SJCRH30 (cell line): ENCODE measurements around the gene PDE8B. TPM values are rescaled to one million over a fixed set of nuclear protein-coding genes. Genes with fewer than 3 reads are reported as not detected.
"Not testable (repeated sequence)": the region's sequence is repeated elsewhere in the genome, so short reads cannot be mapped to it uniquely, and the experiment has no call there.

ENCODE experiments used
- DNase-seq, 2 experiments: peaks; one replicate each; pipeline ENCODE4 v3.0.0-alpha.2; 2015 to 2020
- H3K27ac ChIP-seq: fragments of 250-450 bp; sonication (Bioruptor Pico); 2 replicates; pipeline ENCODE4 v1.5.1; 2020; ENCODE audit warnings: mild to moderate bottlenecking, moderate library complexity
- H3K27me3 ChIP-seq: fragments of 250-450 bp; sonication (Bioruptor Pico); 2 replicates; pipeline ENCODE4 v1.5.1; 2020; ENCODE audit warnings: mild to moderate bottlenecking, moderate library complexity
- H3K36me3 ChIP-seq: fragments of 250-450 bp; sonication (Bioruptor Pico); 2 replicates; pipeline ENCODE4 v1.5.1; 2020; ENCODE audit warnings: mild to moderate bottlenecking, moderate library complexity
- H3K4me1 ChIP-seq: fragments of 250-450 bp; sonication (Bioruptor Pico); 2 replicates; pipeline ENCODE4 v1.5.1; 2020; ENCODE audit warnings: mild to moderate bottlenecking, moderate library complexity
- H3K4me3 ChIP-seq: fragments of 250-450 bp; sonication (Bioruptor Pico); 2 replicates; pipeline ENCODE4 v1.5.1; 2020; ENCODE audit warnings: mild to moderate bottlenecking, moderate library complexity
- H3K9me3 ChIP-seq: fragments of 250-450 bp; sonication (Bioruptor Pico); replicated peaks from 2 replicates; pipeline ENCODE4 v1.5.1; 2020; ENCODE audit warnings: mild to moderate bottlenecking, moderate library complexity
- total RNA-seq: library from RNA; depleted of rRNA; stranded (reverse); fragments of >200 nt; shearing (Covaris generic); gene quantifications from 2 replicates; pipeline ENCODE4 v1.2.3, GENCODE V29; 2014; rRNA removed

PDE8B gene
- total RNA-seq, 1 experiment from 2014 or later, result 0.22 TPM

GRCh38 chr5:77437194-77437593 lies 226.7 kb downstream of the PDE8B start:
- Histone ChIP-seq H3K4me3 (no peak overlapping the region), H3K36me3 (peaks cover 21% of the 10 kb centered on the region), H3K9me3 (no peaks in the 10 kb centered on the region), H3K27ac (no peak overlapping the region), H3K27me3 (no peaks in the 10 kb centered on the region), H3K4me1 (no peaks in the 10 kb centered on the region)
- no peak for DNase-seq

DNA sequence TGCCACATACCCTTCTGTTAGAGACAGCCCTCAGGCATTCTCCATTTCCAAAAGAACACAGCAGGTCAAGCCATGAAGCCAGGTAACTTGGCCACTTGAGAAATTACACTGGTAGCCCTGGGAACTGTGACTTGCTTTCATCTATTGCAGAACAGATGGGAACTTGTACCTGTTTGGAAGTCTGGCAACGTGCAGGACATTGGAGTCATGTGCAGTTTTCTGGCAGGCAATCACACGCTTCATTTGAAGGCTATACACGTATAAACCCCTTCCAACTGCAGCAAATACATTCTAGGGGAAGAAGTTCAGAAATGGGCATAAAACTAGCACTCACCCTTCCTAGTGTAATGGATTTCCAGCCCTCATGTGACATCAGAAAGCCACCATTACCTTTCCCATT lies 227.6 kb downstream of the PDE8B start:
- no peak overlapping the region for H3K27ac ChIP-seq
- H3K4me1 ChIP-seq, result no peaks in the 10 kb centered on the region
- no peak overlapping the region for H3K4me3 ChIP-seq
- no peak for DNase-seq
- H3K36me3 ChIP-seq, result peaks cover 14% of the 10 kb centered on the region
- no peaks in the 10 kb centered on the region for H3K27me3 ChIP-seq
- H3K9me3 ChIP-seq, result no peaks in the 10 kb centered on the region

DNA sequence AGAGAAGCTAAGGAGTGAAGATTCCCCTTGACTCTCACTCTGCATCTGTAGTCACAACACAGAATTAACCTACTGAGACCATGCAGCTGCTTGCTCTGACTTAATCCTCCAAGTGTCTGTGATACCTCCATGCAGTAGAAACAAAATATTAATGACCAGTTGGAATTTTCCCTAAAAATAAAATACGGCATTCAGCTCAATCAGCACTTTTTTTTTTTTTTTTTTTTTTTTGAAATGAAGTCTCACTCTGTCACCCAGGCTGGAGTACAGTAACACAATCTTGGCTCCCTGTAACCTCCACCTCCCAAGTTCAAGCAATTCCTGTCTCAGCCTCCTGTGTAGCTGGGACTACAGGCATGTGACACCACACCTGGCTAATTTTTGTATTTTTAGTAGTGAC lies 233.2 kb downstream of the PDE8B start:
- H3K27me3 ChIP-seq, result no peaks in the 10 kb centered on the region
- H3K9me3 ChIP-seq, result no peaks in the 10 kb centered on the region
- H3K4me3 ChIP-seq, result no peak overlapping the region
- no peak for DNase-seq
- no peak overlapping the region for H3K27ac ChIP-seq
- peaks cover 30% of the 10 kb centered on the region for H3K36me3 ChIP-seq
- H3K4me1 ChIP-seq, result no peaks in the 10 kb centered on the region

DNA sequence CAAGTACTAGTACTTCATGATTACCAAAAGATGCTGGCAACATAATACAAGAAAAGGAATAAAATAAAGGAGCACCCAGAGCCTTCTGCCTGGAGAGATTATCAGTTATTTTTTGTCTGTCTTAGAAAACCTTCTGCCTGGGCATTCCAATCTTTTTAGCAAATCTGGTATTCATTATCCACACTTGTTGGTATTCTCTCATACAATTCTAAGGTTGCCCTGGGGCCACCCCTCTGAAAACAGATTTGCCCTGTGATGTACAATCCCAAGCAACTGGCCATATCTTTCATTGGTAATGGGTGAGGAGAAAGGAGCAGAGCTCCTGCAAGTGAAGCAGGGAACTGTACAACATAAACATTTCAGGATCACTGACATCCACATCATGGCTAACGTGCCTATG lies 233.9 kb downstream of the PDE8B start:
- no peaks in the 10 kb centered on the region for H3K4me1 ChIP-seq
- no peaks in the 10 kb centered on the region for H3K9me3 ChIP-seq
- no peak overlapping the region for H3K27ac ChIP-seq
- DNase-seq, result no peak
- H3K27me3 ChIP-seq, result no peaks in the 10 kb centered on the region
- peaks cover 30% of the 10 kb centered on the region for H3K36me3 ChIP-seq
- no peak overlapping the region for H3K4me3 ChIP-seq

DNA sequence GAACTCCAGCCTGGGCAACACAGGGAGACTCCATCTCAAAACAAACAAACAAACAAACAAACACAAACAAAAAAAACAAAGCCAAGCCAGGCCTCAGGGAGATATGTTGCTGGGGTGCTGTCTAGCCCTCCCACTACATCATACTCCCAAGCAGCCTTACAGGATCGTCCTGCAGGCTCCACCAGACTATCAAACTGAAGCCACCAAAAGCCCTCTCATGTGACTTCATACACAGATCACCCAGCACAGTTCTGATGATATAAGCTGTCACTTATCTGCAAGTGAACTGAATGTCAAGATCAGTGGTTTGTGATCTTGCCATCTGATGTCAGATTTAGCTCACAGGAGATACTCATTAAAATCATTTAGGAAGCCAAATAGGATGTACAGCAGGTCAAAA lies 238.4 kb downstream of the PDE8B start:
- Histone ChIP-seq H3K4me1 (no peaks in the 10 kb centered on the region), H3K36me3 (peaks cover 21% of the 10 kb centered on the region; the same call in 1 of the 2 replicates), H3K27ac (no peak overlapping the region), H3K4me3 (no peak overlapping the region), H3K9me3 (no peaks in the 10 kb centered on the region), H3K27me3 (no peaks in the 10 kb centered on the region)
- no peak for DNase-seq

DNA sequence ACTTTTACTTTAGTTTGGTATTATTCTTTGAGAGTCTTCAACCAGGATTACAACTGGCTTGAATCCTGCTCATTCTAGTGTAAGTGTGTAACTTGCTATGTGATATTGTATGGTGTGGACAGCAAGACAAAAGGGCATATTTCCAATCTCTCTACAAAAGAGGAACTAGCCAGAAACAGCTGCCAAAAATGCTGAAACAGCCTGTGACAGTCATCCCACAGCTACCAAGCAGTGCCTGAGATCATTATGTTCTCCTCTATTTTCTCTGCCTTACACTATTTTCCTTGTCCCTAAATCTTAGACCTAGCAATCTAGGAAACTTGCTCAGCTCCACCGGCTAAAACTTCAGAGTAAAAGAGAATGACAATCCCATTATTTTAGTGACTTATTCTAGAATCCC lies 238.8 kb downstream of the PDE8B start:
- no peak overlapping the region for H3K27ac ChIP-seq
- no peaks in the 10 kb centered on the region for H3K4me1 ChIP-seq
- no peak for DNase-seq
- no peak overlapping the region for H3K4me3 ChIP-seq
- no peaks in the 10 kb centered on the region for H3K9me3 ChIP-seq
- peaks cover 19% of the 10 kb centered on the region; the same call in 1 of the 2 replicates for H3K36me3 ChIP-seq
- no peaks in the 10 kb centered on the region for H3K27me3 ChIP-seq

DNA sequence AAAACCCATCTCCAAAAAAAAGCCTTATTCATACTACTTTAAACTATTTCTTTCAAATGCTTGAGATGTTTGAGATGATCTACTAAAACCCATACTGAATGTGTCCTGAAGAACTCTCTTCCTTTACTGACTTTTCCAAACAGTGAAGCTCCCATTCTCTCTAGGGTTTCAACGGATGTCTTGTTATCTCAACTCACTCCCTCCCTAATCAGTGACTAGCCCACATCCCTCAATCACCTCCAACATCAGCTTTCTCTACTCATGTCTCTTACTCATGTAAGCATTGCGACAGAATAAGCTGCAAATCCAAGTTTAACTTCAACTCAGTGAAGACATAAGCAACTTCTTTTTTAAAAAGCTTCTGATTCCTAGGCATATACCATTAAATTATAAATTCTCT lies 239.5 kb downstream of the PDE8B start:
- Histone ChIP-seq H3K9me3 (no peaks in the 10 kb centered on the region), H3K4me1 (no peaks in the 10 kb centered on the region), H3K36me3 (peaks cover 15% of the 10 kb centered on the region; the same call in 1 of the 2 replicates), H3K27ac (no peak overlapping the region), H3K4me3 (no peak overlapping the region), H3K27me3 (no peaks in the 10 kb centered on the region)
- DNase-seq, result no peak

- Histone ChIP-seq H3K4me3 (no peak overlapping the region), H3K4me1 (no peaks in the 10 kb centered on the region), H3K36me3 (peaks cover 13% of the 10 kb centered on the region), H3K9me3 (no peaks in the 10 kb centered on the region), H3K27ac (no peak overlapping the region), H3K27me3 (no peaks in the 10 kb centered on the region)
- no peak for DNase-seq
These were observed 241.9 kb downstream of the PDE8B start for GRCh38 chr5:77452351-77452750.

- H3K9me3 ChIP-seq, result no peaks in the 10 kb centered on the region
- peaks cover 4% of the 10 kb centered on the region; the same call in 1 of the 2 replicates for H3K36me3 ChIP-seq
- H3K27me3 ChIP-seq, result no peaks in the 10 kb centered on the region
- H3K4me1 ChIP-seq, result no peaks in the 10 kb centered on the region
- no peak overlapping the region for H3K4me3 ChIP-seq
- no peak overlapping the region for H3K27ac ChIP-seq
- DNase-seq, result no peak
These were observed 243.6 kb downstream of the PDE8B start for GRCh38 chr5:77454123-77454522.

GRCh38 chr5:77461287-77461686 lies 250.8 kb downstream of the PDE8B start:
- no peak overlapping the region for H3K27ac ChIP-seq
- no peaks in the 10 kb centered on the region; the same call in 1 of the 2 replicates for H3K4me1 ChIP-seq
- no peak for DNase-seq
- H3K9me3 ChIP-seq, result no peaks in the 10 kb centered on the region
- peaks cover under 1% of the 10 kb centered on the region for H3K36me3 ChIP-seq
- no peak overlapping the region for H3K4me3 ChIP-seq
- H3K27me3 ChIP-seq, result no peaks in the 10 kb centered on the region

GRCh38 chr5:77463905-77464304 lies 253.4 kb downstream of the PDE8B start:
- Histone ChIP-seq H3K27ac (no peak overlapping the region), H3K4me1 (no peaks in the 10 kb centered on the region; the same call in 1 of the 2 replicates), H3K36me3 (peaks cover 2% of the 10 kb centered on the region; the same call in 1 of the 2 replicates), H3K9me3 (no peaks in the 10 kb centered on the region), H3K27me3 (no peaks in the 10 kb centered on the region), H3K4me3 (no peak overlapping the region)
- no peak for DNase-seq

- not testable (repeated sequence) for DNase-seq, H3K4me3 ChIP-seq, H3K36me3 ChIP-seq, H3K9me3 ChIP-seq, H3K27ac ChIP-seq, H3K27me3 ChIP-seq, H3K4me1 ChIP-seq
These were observed 258.4 kb downstream of the PDE8B start for GRCh38 chr5:77468875-77469274.

DNA sequence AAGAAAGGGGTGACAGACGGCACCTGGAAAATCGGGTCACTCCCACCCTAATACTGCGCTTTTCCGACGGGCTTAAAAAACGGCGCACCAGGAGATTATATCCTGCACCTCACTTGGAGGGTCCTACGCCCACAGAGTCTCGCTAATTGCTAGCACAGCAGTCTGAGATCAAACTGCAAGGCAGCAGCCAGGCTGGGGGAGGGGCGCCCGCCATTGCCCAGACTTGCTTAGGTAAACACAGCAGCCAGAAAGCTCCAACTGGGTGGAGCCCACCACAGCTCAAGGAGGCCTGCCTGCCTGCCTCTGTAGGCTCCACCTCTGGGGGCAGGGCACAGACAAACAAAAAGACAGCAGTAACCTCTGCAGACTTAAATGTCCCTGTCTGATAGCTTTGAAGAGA lies 264.6 kb downstream of the PDE8B start:
- not testable (repeated sequence) for H3K27ac ChIP-seq, H3K4me1 ChIP-seq, H3K36me3 ChIP-seq, H3K27me3 ChIP-seq, H3K4me3 ChIP-seq, H3K9me3 ChIP-seq, DNase-seq

Other genes starting within 250 kb of the PDE8B start
- 22.9 and 25.4 TPM in 2 replicates for gene AGGF1, start 180.3 kb upstream of the PDE8B start, total RNA-seq
- gene ZBED3, start 123.4 kb upstream of the PDE8B start, total RNA-seq, result 2.8 and 3.8 TPM in 2 replicates